ENCODE measurements around the gene F7.

Gene F7

DNA sequence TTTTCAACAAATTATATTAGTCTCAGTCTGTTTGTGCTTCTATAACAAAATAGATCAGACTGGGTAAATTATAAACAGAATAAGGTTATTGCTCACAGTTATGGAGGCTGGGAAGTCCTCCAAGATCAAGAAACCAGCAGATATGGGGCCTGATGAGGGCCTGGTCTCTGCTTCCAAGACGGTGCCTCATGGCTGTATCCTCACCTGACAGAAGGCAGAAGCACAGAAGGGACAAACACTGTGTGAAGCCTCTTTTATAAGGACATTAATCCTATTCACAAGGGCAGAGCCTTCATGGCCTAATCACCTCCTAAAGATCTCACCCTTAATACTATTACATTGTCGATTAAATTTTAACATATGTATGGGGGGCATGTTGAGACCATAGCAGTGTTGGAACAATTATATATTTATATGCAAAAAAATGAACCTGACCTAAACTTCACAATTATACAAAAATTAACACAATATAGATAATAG is 29.7 kb downstream of the F7 start:
- no peaks in the 10 kb centered on the region for H3K27me3 ChIP-seq (ENCODE audit: low read length)
- no peaks in the 10 kb centered on the region for H3K9me2 ChIP-seq (replicated peaks; ENCODE audit: insufficient read depth, low read length)
- H3K9me3 ChIP-seq (ENCODE audit: insufficient read depth, low read length) = no peaks in the 10 kb centered on the region
- no peaks in the 10 kb centered on the region for H3K36me3 ChIP-seq (ENCODE audit: low read length)
- H3K9ac ChIP-seq (ENCODE audit: low read length) = no peak overlapping the region
- no peak overlapping the region for H2AFZ ChIP-seq (ENCODE audit: low read depth, low read length, severe bottlenecking)
- no peaks in the 10 kb centered on the region for H3K79me2 ChIP-seq (ENCODE audit: insufficient read depth, low read length)
- H4K20me1 ChIP-seq (ENCODE audit: low read depth, low read length) = no peaks in the 10 kb centered on the region
- H3F3A ChIP-seq (ENCODE audit: insufficient read depth) = no peaks in the 10 kb centered on the region
- TF ChIP-seq, protein P1, sequence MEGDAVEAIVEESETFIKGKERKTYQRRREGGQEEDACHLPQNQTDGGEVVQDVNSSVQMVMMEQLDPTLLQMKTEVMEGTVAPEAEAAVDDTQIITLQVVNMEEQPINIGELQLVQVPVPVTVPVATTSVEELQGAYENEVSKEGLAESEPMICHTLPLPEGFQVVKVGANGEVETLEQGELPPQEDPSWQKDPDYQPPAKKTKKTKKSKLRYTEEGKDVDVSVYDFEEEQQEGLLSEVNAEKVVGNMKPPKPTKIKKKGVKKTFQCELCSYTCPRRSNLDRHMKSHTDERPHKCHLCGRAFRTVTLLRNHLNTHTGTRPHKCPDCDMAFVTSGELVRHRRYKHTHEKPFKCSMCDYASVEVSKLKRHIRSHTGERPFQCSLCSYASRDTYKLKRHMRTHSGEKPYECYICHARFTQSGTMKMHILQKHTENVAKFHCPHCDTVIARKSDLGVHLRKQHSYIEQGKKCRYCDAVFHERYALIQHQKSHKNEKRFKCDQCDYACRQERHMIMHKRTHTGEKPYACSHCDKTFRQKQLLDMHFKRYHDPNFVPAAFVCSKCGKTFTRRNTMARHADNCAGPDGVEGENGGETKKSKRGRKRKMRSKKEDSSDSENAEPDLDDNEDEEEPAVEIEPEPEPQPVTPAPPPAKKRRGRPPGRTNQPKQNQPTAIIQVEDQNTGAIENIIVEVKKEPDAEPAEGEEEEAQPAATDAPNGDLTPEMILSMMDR (IDR thresholded peaks at IDR 0.05; ENCODE audit: insufficient read depth, low read length, poor library complexity, severe bottlenecking) = no peak
- TF ChIP-seq EZH2phosphoT487 (conservative IDR thresholded peaks at IDR 0.05; ENCODE audit: low read length) = no peak
- no peak overlapping the region for H3K4me3 ChIP-seq (ENCODE audit: insufficient read depth, low read length, poor library complexity, severe bottlenecking)
- H3K4me2 ChIP-seq (ENCODE audit: low read depth, low read length, poor library complexity, severe bottlenecking) = no peak overlapping the region
- H3K27ac ChIP-seq (ENCODE audit: low read depth, low read length) = no peak overlapping the region

DNA sequence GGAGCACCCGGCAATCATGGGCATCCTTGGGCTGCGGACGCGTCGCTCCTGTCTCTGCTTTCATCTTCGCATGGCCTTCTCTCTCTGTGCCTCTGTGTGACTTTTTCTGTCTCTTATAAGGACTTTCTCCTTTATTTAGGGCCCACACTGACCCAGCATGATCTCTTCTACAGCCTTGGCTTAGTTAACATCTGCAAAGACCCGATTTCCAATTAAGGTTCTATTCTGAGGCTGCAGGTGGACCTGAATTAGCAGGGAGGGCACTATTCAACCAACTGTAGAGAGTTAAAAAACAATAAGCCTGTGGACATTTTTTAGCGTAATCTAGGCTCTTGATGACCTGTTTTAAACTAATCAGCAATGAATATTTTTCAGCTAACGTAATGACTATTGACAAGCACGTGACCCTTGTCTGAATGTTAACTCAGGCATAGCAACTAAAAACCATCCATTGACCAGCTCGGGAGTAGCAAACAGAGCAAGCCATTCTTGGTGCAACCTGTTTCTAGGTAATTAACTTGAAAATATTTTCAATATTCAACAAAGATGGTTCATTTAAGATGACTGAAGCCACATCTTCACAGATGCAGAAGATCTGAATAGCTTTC is 32.2 kb downstream of the F7 start:
- H3K9me3 ChIP-seq (ENCODE audit: insufficient read depth, low read length) = no peaks in the 10 kb centered on the region
- H3F3A ChIP-seq (ENCODE audit: insufficient read depth) = no peaks in the 10 kb centered on the region
- no peaks in the 10 kb centered on the region for H3K79me2 ChIP-seq (ENCODE audit: insufficient read depth, low read length)
- H3K9me2 ChIP-seq (replicated peaks; ENCODE audit: insufficient read depth, low read length) = no peaks in the 10 kb centered on the region
- H2AFZ ChIP-seq (ENCODE audit: low read depth, low read length, severe bottlenecking) = no peak overlapping the region
- TF ChIP-seq, protein P1 (IDR thresholded peaks at IDR 0.05; ENCODE audit: insufficient read depth, low read length, poor library complexity, severe bottlenecking) = no peak
- TF ChIP-seq EZH2phosphoT487 (conservative IDR thresholded peaks at IDR 0.05; ENCODE audit: low read length) = no peak
- no peaks in the 10 kb centered on the region for H4K20me1 ChIP-seq (ENCODE audit: low read depth, low read length)
- H3K4me3 ChIP-seq (ENCODE audit: insufficient read depth, low read length, poor library complexity, severe bottlenecking) = no peak overlapping the region
- no peaks in the 10 kb centered on the region for H3K36me3 ChIP-seq (ENCODE audit: low read length)
- no peak overlapping the region for H3K4me2 ChIP-seq (ENCODE audit: low read depth, low read length, poor library complexity, severe bottlenecking)
- H3K27me3 ChIP-seq (ENCODE audit: low read length) = no peaks in the 10 kb centered on the region
- no peak overlapping the region for H3K9ac ChIP-seq (ENCODE audit: low read length)
- H3K27ac ChIP-seq (ENCODE audit: low read depth, low read length) = no peak overlapping the region

DNA sequence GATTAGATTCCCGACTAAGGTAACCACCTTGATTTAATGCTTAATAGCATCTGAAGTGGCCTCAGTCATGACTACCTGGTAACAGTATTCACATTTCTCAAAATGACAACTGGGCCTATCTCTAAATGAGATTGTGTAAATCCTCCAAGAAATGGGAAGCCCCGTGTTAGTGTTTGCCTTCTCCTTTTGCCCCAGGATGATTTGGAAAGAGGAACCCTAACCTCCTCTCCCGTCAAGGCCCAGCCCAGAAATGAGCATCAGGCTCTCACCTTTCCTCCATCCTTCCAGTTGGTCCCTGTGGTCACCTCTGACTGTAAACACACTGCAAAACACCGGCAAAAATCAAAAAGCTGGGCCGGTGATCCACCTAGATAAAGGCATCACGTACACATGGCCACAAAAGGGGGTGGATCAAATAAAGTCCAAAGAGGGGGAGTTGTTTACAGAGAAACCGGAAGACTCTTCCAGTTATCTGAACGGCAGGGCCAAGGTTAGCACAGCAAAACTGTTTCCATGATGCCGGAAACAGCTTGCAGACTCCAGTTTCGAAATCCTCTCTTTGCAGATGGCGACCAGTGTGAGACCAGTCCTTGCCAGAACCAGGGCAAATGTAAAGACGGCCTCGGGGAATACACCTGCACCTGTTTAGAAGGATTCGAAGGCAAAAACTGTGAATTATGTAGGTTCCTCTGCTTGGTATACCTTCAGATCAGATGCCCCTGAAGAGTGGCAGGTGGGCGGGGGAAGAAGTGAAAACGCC is 33.4 kb downstream of the F7 start:
- TF ChIP-seq, protein P1 (IDR thresholded peaks at IDR 0.05; ENCODE audit: insufficient read depth, low read length, poor library complexity, severe bottlenecking) = no peak
- no peak for TF ChIP-seq EZH2phosphoT487 (conservative IDR thresholded peaks at IDR 0.05; ENCODE audit: low read length)
- Histone ChIP-seq H3K79me2 (ENCODE audit: insufficient read depth, low read length) (no peaks in the 10 kb centered on the region), H3K36me3 (ENCODE audit: low read length) (no peaks in the 10 kb centered on the region), H3K9ac (ENCODE audit: low read length) (no peak overlapping the region), H3F3A (ENCODE audit: insufficient read depth) (no peaks in the 10 kb centered on the region), H3K27me3 (ENCODE audit: low read length) (no peaks in the 10 kb centered on the region), H3K4me2 (ENCODE audit: low read depth, low read length, poor library complexity, severe bottlenecking) (no peak overlapping the region), H3K27ac (ENCODE audit: low read depth, low read length) (no peak overlapping the region), H3K9me2 (replicated peaks; ENCODE audit: insufficient read depth, low read length) (no peaks in the 10 kb centered on the region), H3K9me3 (ENCODE audit: insufficient read depth, low read length) (no peaks in the 10 kb centered on the region), H3K4me3 (ENCODE audit: insufficient read depth, low read length, poor library complexity, severe bottlenecking) (no peak overlapping the region), H2AFZ (ENCODE audit: low read depth, low read length, severe bottlenecking) (no peak overlapping the region), H4K20me1 (ENCODE audit: low read depth, low read length) (no peaks in the 10 kb centered on the region)
